22Rv1 (cell line): ENCODE results near the gene TULP1.

Experiments
- CTCF ChIP-seq: fragments of 450-650 bp; IDR thresholded peaks from 2 replicates; pipeline ENCODE4 v1.5.1; 2017; ENCODE audit warnings: mild to moderate bottlenecking
- ZFX ChIP-seq: fragments of 450-650 bp; IDR thresholded peaks from 2 replicates; pipeline ENCODE4 v1.6.1; 2017; ENCODE audit warnings: antibody characterized with exemption, borderline replicate concordance

- TF ChIP-seq CTCF (no peak), ZFX (no peak)
Observed at GRCh38 chr6:35558571-35558970, 45.9 kb upstream of the TULP1 start.
